K562 (cell line): Measurements from ENCODE around the gene SLC7A5. TPM values are rescaled to one million over a fixed set of nuclear protein-coding genes. Genes with fewer than 3 reads are reported as not detected.

ENCODE experiments used
- ASH1L ChIP-seq: fragments of 450-650 bp; IDR thresholded peaks from 2 replicates; pipeline ENCODE4 v1.6.1; 2018; ENCODE audit warnings: borderline replicate concordance, mild to moderate bottlenecking, low read depth; ENCODE audit not compliant: partially characterized antibody
- BHLHE40 ChIP-seq: IDR thresholded peaks from 2 replicates; pipeline ENCODE4 v1.6.1; 2011; ENCODE audit warnings: low read length, improper control_type of control experiment
- CHD4 ChIP-seq: fragments of 200-600 bp; sonication (generic); IDR thresholded peaks from 3 replicates; pipeline ENCODE4 v1.6.1; 2012; ENCODE audit warnings: low read depth, mild to moderate bottlenecking, mixed read lengths, low read length, inconsistent platforms; ENCODE audit not compliant: insufficient read depth, insufficient replicate concordance, poor library complexity, severe bottlenecking
- CTBP1 ChIP-seq: fragments of 450-650 bp; IDR thresholded peaks from 2 replicates; pipeline ENCODE4 v1.6.1; 2016; ENCODE audit warnings: borderline replicate concordance
- ELF2 ChIP-seq: fragments of 250-450 bp; sonication (Bioruptor Pico); IDR thresholded peaks from 2 replicates; pipeline ENCODE4 v1.5.0; 2021; ENCODE audit warnings: mild to moderate bottlenecking
- HMGN3 ChIP-seq: IDR thresholded peaks from 2 replicates; pipeline ENCODE4 v1.6.1; 2011; ENCODE audit warnings: borderline replicate concordance, low read depth, mild to moderate bottlenecking, mixed read lengths, low read length; ENCODE audit not compliant: insufficient read length; ENCODE audit errors: extremely low read depth
- HNRNPH1 ChIP-seq: fragments of 200-400 bp; formaldehyde crosslinking; optimal IDR thresholded peaks from 2 replicates; pipeline ENCODE3; 2017; ENCODE audit warnings: low read depth, mild to moderate bottlenecking, low read length, moderate library complexity
- NR2F6 ChIP-seq: fragments of 450-650 bp; formaldehyde crosslinking; IDR thresholded peaks from 2 replicates; pipeline ENCODE4 v1.4.0; 2020; ENCODE audit warnings: mild to moderate bottlenecking
- POLR2G ChIP-seq: fragments of 200-400 bp; formaldehyde crosslinking; IDR thresholded peaks from 2 replicates; pipeline ENCODE4 v1.6.1; 2017; ENCODE audit warnings: low read depth, mild to moderate bottlenecking, antibody characterized with exemption, low read length, moderate library complexity
- PRPF4 ChIP-seq: fragments of 200-400 bp; formaldehyde crosslinking; IDR thresholded peaks from one replicate; pipeline ENCODE4 v1.6.1; 2017; ENCODE audit warnings: low read length, low read depth, mild to moderate bottlenecking; ENCODE audit not compliant: insufficient read depth, poor library complexity, severe bottlenecking
- RAD21 ChIP-seq, 2 experiments: fragments of 250-450 bp in 1 of 2; fragments of 450-650 bp in 1 of 2; sonication (Bioruptor Pico) in 1 of 2; formaldehyde crosslinking in 1 of 2; IDR thresholded peaks in 1 of 2; conservative IDR thresholded peaks in 1 of 2; 2 replicates each; pipeline versions ENCODE4 v1.4.0 to v1.8.0; 2020 to 2022; ENCODE audit warnings: mild to moderate bottlenecking in 2 of 2, moderate library complexity in 1 of 2
- RBM15 ChIP-seq: fragments of 200-400 bp; formaldehyde crosslinking; IDR thresholded peaks from 2 replicates; pipeline ENCODE4 v1.6.1; 2018; ENCODE audit warnings: mild to moderate bottlenecking, low read length, moderate library complexity; ENCODE audit not compliant: insufficient read depth
- RBM22 ChIP-seq: fragments of 200-400 bp; formaldehyde crosslinking; IDR thresholded peaks from 2 replicates; pipeline ENCODE4 v1.6.1; 2018; ENCODE audit warnings: low read length, low read depth; ENCODE audit not compliant: poor library complexity, severe bottlenecking
- RHOXF2B ChIP-seq: fragments of 250-450 bp; sonication (Bioruptor Pico); conservative IDR thresholded peaks from 2 replicates; pipeline ENCODE4 v1.5.1; 2021
- SIN3B ChIP-seq: fragments of 450-650 bp; IDR thresholded peaks from 2 replicates; pipeline ENCODE4 v1.6.1; 2017; ENCODE audit warnings: low read depth, mild to moderate bottlenecking, moderate library complexity
- TEAD4 ChIP-seq, 2 experiments: sonication (generic) in 1 of 2; formaldehyde crosslinking in 1 of 2; IDR thresholded peaks; 2 replicates each; pipeline versions ENCODE4 v1.6.1 to v1.8.0; 2012 to 2022; ENCODE audit warnings: borderline replicate concordance in 1 of 2, inconsistent platforms in 1 of 2, low read length in 1 of 2, mild to moderate bottlenecking in 1 of 2, missing genetic modification reagents in 1 of 2
- TFAM ChIP-seq: fragments of 250-450 bp; sonication (Bioruptor Pico); conservative IDR thresholded peaks from 2 replicates; pipeline ENCODE4 v1.5.0; 2021; ENCODE audit warnings: mild to moderate bottlenecking, moderate library complexity
- XRCC4 ChIP-seq: IDR thresholded peaks from one replicate; pipeline ENCODE4 v1.6.1; 2011; ENCODE audit not compliant: insufficient read depth, insufficient read length; ENCODE audit errors: extremely low read depth
- ZFP36 ChIP-seq: fragments of 150-350 bp; IDR thresholded peaks from 2 replicates; pipeline ENCODE4 v1.6.1; 2018; ENCODE audit warnings: low read length, low read depth; ENCODE audit not compliant: partially characterized antibody
- ZNF217 ChIP-seq: sonication (generic); formaldehyde crosslinking; IDR thresholded peaks from 2 replicates; pipeline ENCODE4 v1.8.0; 2022; ENCODE audit warnings: mild to moderate bottlenecking, missing genetic modification reagents
- ZNF384 ChIP-seq: IDR thresholded peaks from 2 replicates; pipeline ENCODE4 v1.6.1; 2012; ENCODE audit warnings: low read depth, low read length, improper control_type of control experiment
- ZNF586 ChIP-seq: fragments of 450-650 bp; formaldehyde crosslinking; conservative IDR thresholded peaks from 2 replicates; pipeline ENCODE4 v1.4.0; 2020; ENCODE audit warnings: mild to moderate bottlenecking, moderate library complexity
- polyA plus RNA-seq, 8 experiments: library from polyadenylated mRNA; depleted of rRNA in 4 of 8; stranded (reverse) in 5 of 8; unstranded in 3 of 8; fragments of >200 nt; fragmentation: Nextera tagmentation in 2 of 8; fragmentation: Illumina TruSeq in 1 of 8; extraction: Ambion mirVana in 2 of 8; extraction: Trizol in 1 of 8; gene quantifications; 2 replicates each; pipeline versions ENCODE4 v1.2.1 to v1.2.3, GENCODE V29; 2011 to 2014; ENCODE audit warnings: inconsistent platforms in 1 of 8, missing spikeins in 1 of 8
- total RNA-seq, 7 experiments: library from RNA; depleted of rRNA in 6 of 7; stranded (reverse); fragments of >200 nt in 6 of 7; fragmentation: Illumina TruSeq in 2 of 7; extraction: Trizol in 2 of 7; gene quantifications; 2 replicates each; pipeline versions ENCODE4 v1.2.1 to v1.2.3, GENCODE V29; 2011 to 2021; ENCODE audit warnings: low replicate concordance in 1 of 7
- TF ChIP-seq, protein P1 (sequence below): sonication (generic); formaldehyde crosslinking; IDR thresholded peaks from 2 replicates; pipeline ENCODE4 v1.8.0; 2022; ENCODE audit warnings: missing genetic modification reagents, mild to moderate bottlenecking, moderate library complexity, borderline replicate concordance
- TF ChIP-seq, protein P2 (sequence below): sonication (generic); formaldehyde crosslinking; IDR thresholded peaks from 2 replicates; pipeline ENCODE4 v1.8.1; 2023; ENCODE audit warnings: mild to moderate bottlenecking, missing genetic modification reagents

SLC7A5 gene
- total and polyA plus RNA-seq, 9 of the 15 experiments (the other 6 are each of a cell fraction or from before 2014, with no cell fraction given) = 1.9 to 220 (median 18.6) TPM

DNA sequence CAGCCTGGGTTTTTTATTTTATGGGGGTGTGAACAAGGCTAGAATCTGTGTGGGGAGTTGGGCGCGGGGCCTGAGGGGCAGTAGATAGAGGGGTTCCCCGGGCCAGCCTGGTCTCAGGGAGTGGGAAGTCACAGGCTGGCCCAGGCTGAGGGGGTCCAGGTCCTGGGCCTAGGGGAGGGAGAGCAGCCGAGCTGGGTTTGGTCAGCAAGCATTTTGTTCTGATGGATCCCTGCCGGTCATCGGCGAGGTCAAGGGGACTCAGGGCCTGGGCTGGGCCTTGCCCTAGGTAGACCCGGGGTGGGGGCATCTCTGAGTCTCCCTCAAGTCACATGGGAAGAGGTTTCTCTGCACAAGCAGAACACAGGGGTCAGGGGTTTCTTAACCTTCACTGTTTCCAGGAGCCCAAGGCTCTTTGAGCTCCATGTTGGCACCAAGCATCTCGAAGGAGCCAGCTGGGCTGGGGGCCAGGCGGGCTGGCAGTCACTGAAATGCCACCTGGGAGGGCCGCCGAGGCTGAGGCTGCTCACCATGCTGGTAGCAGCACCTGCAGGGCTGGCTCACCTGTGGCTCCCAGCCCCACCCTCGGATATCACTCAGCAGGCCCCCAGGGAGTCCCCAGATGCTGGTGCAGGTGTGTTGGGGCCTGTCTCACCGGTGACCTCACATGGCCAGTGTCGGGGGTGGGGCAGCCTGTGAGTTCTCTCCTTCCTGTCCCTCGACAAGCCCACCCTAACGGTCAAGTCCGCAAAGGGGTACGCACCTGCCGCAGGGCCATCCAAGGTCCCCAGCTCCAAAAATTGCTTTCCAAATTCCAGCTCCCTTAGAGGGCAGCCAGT, 41.0 kb downstream of the SLC7A5 start (continued):
- TF ChIP-seq XRCC4 (no peak), ZNF217 (CRISPR knock-in tag) (no peak), PRPF4 (no peak), RHOXF2B (no peak), RAD21 (CRISPR knock-in tag; conservative IDR thresholded peaks at IDR 0.05 in 1 of 2, IDR thresholded peaks at IDR 0.05 in 1 of 2) (no peak), NR2F6 (no peak), ZNF384 (no peak), ZNF586 (CRISPR knock-in tag) (no peak), RBM15 (no peak), POLR2G (peak; percentile 90), HNRNPH1 (no peak), CTBP1 (no peak; the same call in 1 of the 2 replicates), BHLHE40 (no peak), TEAD4 (IDR thresholded peaks at IDR 0.05; ENCODE audit: low read length) (no peak), TEAD4 (CRISPR knock-in tag; IDR thresholded peaks at IDR 0.05; ENCODE audit: borderline replicate concordance) (no peak), RBM22 (peak; percentile 98), TFAM (CRISPR knock-in tag) (no peak), CHD4 (no peak), ASH1L (no peak), ELF2 (CRISPR knock-in tag) (no peak), ZFP36 (no peak), HMGN3 (peak; percentile 22), SIN3B (no peak)
- TF ChIP-seq, protein P1, sequence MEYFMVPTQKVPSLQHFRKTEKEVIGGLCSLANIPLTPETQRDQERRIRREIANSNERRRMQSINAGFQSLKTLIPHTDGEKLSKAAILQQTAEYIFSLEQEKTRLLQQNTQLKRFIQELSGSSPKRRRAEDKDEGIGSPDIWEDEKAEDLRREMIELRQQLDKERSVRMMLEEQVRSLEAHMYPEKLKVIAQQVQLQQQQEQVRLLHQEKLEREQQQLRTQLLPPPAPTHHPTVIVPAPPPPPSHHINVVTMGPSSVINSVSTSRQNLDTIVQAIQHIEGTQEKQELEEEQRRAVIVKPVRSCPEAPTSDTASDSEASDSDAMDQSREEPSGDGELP (CRISPR knock-in tag) = peak; percentile 28; the same call in 1 of the 2 replicates
- TF ChIP-seq, protein P2, sequence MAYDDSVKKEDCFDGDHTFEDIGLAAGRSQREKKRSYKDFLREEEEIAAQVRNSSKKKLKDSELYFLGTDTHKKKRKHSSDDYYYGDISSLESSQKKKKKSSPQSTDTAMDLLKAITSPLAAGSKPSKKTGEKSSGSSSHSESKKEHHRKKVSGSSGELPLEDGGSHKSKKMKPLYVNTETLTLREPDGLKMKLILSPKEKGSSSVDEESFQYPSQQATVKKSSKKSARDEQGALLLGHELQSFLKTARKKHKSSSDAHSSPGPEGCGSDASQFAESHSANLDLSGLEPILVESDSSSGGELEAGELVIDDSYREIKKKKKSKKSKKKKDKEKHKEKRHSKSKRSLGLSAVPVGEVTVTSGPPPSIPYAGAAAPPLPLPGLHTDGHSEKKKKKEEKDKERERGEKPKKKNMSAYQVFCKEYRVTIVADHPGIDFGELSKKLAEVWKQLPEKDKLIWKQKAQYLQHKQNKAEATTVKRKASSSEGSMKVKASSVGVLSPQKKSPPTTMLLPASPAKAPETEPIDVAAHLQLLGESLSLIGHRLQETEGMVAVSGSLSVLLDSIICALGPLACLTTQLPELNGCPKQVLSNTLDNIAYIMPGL = no peak
